ENCODE measurements around the gene POLR1E.

GRCh38 chr9:37449862-37450632 lies 35.7 kb upstream of the POLR1E start:
- no peak for TF ChIP-seq CTCF (IDR thresholded peaks at IDR 0.05; ENCODE audit: insufficient read depth, low read length, poor library complexity, severe bottlenecking)
- no peak for TF ChIP-seq EZH2phosphoT487 (conservative IDR thresholded peaks at IDR 0.05; ENCODE audit: low read length)

Measured in SU-DHL-6 (cell line).